Psoas muscle (tissue), 8 donors: Measurements from ENCODE around the gene KCNA10. TPM values are rescaled to one million over a fixed set of nuclear protein-coding genes. Genes with fewer than 3 reads are reported as not detected.

ENCODE experiments used
- ATAC-seq, 4 donors: fragments of 200-7000 bp; cut with Tn5 transposase; one replicate each; pipeline ENCODE4 v1.9.1; 2020; ENCODE audit warnings: moderate library complexity in 3 of 4, mild to moderate bottlenecking in 2 of 4
- DNase-seq, 2 donors: peaks; one replicate each; pipeline ENCODE4 v3.0.0-alpha.2; 2020
- H3K27ac ChIP-seq: fragments of 200-600 bp; one replicate; pipeline ENCODE4 v1.8.0; 2022
- H3K27me3 ChIP-seq, 3 donors: fragments of 200-600 bp in 1 of 3; one replicate each; pipeline versions ENCODE4 v1.6.1 to v1.8.0; 2013 to 2022; ENCODE audit warnings: low read length in 2 of 3, mild to moderate bottlenecking in 2 of 3, moderate library complexity in 1 of 3; ENCODE audit not compliant: insufficient read depth in 3 of 3
- H3K36me3 ChIP-seq, 2 donors: fragments of 200-600 bp in 1 of 2; one replicate each; pipeline versions ENCODE4 v1.6.1 to v1.8.0; 2013 to 2022; ENCODE audit warnings: low read depth in 1 of 2, mild to moderate bottlenecking in 1 of 2, moderate library complexity in 1 of 2; ENCODE audit not compliant: insufficient read depth in 1 of 2
- H3K4me1 ChIP-seq: fragments of 200-600 bp; one replicate; pipeline ENCODE4 v1.8.0; 2022
- H3K4me3 ChIP-seq: fragments of 200-600 bp; one replicate; pipeline ENCODE4 v1.8.0; 2022; ENCODE audit warnings: mild to moderate bottlenecking
- H3K9me3 ChIP-seq: fragments of 200-600 bp; one replicate; pipeline ENCODE4 v1.8.0; 2022
- WGBS, 3 donors: extraction: QIAGEN DNeasy Blood & Tissue Kit; methylation state at CpG; one replicate each; pipeline versions ENCODE4 v1.1.6 to v1.1.7; 2013; 5-methylcytosine and 5-hydroxymethylcytosine counted together
- intact Hi-C, 2 donors: fragments of 100-400 bp; cut with DNase I; formaldehyde crosslinking; loops; one replicate each; pipeline versions ENCODE4 v1.11.0 to v1.14.2; 2022
- polyA plus RNA-seq, 3 donors: library from polyadenylated mRNA; stranded (reverse); fragments of 200-250 nt; gene quantifications; one replicate each; pipeline ENCODE4 v1.2.3, GENCODE V29; 2013
- total RNA-seq, 4 donors: library from RNA; stranded (reverse); fragmentation: NEBNext Ultra II Directional in 2 of 4; extraction: Animal tissue kit (Norgen Biotek cat#: 25700) in 2 of 4; gene quantifications; one replicate each; pipeline versions ENCODE4 v1.2.1 to v1.2.4, GENCODE V29; 2021 to 2023
- TF ChIP-seq, protein P1 (sequence below): fragments of 200-600 bp; IDR thresholded peaks from one replicate; pipeline ENCODE4 v1.8.0; 2022; ENCODE audit warnings: antibody characterized with exemption
- donor health status: healthy with polysubstance abuse.
- donor health status: DM: no; HTN: no; CAD: no; lungs with moderate emphysema.
- donor health status: Bipolar disorder and iron deficiency.
- donor health status: healthy.
- donor health status: DM: yes; HTN: yes; CAD: no.
- donor health status: DM: no; HTN: no; CAD: no.
- donor health status: DM: no; HTN: no; CAD: no.
- donor health status: DM: yes; HTN: yes; CAD: no.

KCNA10 gene
- total and polyA plus RNA-seq, 7 donors, result not detected

DNA sequence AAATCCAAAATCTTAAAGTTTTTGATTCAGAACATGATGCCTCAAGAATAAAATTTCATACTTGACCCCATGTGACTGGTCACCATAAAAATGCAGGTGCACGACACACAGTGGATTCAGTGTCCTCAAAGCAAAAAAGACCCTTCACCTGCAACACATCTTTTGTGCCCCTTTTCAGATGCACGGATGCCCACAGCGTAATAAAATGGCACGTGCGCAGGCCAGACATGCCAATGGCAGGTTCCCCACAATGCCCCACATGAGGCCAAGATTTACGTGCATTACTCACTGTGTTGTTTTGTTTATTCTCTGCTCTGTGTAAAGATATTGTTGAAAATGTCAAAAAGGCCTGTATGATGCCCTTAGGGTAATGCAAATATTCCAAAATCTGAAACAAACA lies 9.3 kb downstream of the KCNA10 start:
- no peak for ATAC-seq
- 89 to 95% (median 94%) methylated on average over 6 of the region's 6 CpGs for WGBS, 3 donors
- Histone ChIP-seq H3K36me3 (no peaks in the 10 kb centered on the region), H3K4me3 (no peak overlapping the region), H3K9me3 (no peaks in the 10 kb centered on the region), H3K27me3 (no peaks in the 10 kb centered on the region), H3K27ac (no peak overlapping the region), H3K4me1 (no peaks in the 10 kb centered on the region)
- no peak for DNase-seq
- intact Hi-C loops, result no loop called here
- TF ChIP-seq, protein P1, sequence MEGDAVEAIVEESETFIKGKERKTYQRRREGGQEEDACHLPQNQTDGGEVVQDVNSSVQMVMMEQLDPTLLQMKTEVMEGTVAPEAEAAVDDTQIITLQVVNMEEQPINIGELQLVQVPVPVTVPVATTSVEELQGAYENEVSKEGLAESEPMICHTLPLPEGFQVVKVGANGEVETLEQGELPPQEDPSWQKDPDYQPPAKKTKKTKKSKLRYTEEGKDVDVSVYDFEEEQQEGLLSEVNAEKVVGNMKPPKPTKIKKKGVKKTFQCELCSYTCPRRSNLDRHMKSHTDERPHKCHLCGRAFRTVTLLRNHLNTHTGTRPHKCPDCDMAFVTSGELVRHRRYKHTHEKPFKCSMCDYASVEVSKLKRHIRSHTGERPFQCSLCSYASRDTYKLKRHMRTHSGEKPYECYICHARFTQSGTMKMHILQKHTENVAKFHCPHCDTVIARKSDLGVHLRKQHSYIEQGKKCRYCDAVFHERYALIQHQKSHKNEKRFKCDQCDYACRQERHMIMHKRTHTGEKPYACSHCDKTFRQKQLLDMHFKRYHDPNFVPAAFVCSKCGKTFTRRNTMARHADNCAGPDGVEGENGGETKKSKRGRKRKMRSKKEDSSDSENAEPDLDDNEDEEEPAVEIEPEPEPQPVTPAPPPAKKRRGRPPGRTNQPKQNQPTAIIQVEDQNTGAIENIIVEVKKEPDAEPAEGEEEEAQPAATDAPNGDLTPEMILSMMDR, result no peak

DNA sequence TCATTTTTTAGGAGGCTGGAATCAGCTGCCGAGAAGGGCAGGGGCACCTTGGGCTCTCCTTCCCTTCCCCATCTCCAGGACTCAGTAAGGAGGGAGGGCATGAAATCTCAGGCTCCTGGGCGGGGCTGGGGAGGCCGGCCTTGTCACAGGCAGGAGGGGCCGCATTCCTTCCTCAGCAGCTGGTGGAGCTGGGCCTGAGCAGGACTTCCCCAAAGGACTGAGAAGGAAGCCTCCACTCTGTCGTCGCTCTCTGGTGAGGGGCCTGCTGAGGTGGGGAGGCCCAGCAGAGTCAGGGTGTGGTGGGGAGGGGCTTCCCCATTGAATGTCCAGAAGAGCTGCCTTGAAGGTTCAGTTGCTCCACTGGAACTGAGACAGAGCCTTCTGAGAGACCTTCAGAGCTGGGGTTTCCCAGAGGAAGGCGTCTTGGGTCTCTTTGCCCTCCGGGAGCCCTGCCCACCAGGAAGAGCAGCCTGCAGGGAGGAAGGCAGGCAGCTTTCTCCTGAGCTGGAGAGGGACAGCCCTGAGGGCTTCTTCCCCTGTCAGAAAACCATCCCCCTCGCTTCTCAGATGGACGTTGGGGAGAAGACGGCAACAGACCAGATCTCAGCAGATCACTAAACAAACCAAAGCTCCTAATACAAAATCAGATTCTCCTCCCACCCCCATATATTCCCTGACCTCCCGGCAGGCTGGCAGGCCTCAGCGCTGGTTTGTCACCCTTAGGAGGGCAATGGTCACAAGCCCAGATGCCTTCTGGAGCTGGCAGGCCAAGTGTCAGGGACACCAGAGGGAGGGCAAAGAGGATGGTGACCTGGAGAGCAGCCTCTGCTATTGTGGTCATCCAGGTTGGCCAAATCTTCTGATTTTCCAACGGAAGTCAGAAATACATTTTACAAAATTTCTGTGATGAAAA lies 10.7 kb downstream of the KCNA10 start:
- Histone ChIP-seq H3K27ac (no peak overlapping the region), H3K27me3 (no peaks in the 10 kb centered on the region), H3K4me3 (no peak overlapping the region), H3K36me3 (no peaks in the 10 kb centered on the region), H3K9me3 (no peaks in the 10 kb centered on the region), H3K4me1 (no peaks in the 10 kb centered on the region)
- DNase-seq, result peak; percentile 43 to 68
- 48 to 57% (median 54%) methylated on average over 14 of the region's 14 CpGs for WGBS, 3 donors
- intact Hi-C loops, result no loop called here
- TF ChIP-seq, protein P1, result no peak
- peak in 2 of 4 donors; percentile 33 to 35 for ATAC-seq

DNA sequence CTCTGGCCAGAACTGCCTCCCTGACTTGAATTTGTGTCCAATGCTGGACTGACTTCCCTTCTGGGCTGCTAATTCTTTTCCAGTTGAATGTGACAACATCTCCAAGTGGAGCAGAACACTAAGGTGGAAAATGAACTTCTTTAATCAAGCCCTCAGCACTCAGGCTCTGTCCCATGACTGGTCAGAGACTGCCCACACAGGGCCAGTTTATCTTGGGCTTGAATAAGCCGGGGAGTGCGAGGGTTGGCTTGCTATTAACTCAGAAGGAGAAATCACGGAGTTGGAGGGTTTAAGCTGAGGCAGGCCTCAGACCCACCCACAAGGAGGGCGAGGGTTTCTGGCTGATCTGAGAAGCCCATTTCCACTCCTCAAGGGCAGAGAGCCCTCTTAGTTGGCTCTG lies 12.4 kb downstream of the KCNA10 start:
- Histone ChIP-seq H3K27me3 (no peaks in the 10 kb centered on the region), H3K9me3 (no peaks in the 10 kb centered on the region), H3K4me1 (no peaks in the 10 kb centered on the region), H3K27ac (no peak overlapping the region), H3K36me3 (no peaks in the 10 kb centered on the region), H3K4me3 (no peak overlapping the region)
- TF ChIP-seq, protein P1, result no peak
- intact Hi-C loops, result no loop called here
- no peak for DNase-seq
- ATAC-seq, result no peak
- 70 to 86% (median 84%) methylated on average over 4 of the region's 4 CpGs for WGBS, 3 donors

DNA sequence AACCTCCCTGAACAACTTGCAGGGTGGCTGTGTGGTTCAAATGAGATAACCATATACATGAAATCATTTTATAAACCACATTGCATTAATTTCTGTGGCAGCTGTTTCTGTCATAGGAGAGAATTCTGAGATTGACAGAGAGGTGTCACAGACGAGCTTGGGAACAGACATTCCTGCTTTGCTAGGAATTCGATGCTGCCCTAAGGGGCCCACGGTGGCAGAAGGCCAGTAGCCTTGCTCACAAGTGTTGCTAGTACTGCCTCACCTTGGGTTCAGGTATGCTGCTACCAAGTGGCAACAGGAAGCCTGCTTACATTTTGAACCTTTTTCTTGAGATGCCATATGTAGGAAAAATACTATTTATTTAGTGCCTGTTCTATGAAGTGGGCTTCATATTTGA lies 13.4 kb downstream of the KCNA10 start:
- Histone ChIP-seq H3K36me3 (no peaks in the 10 kb centered on the region), H3K27ac (no peak overlapping the region), H3K4me3 (no peak overlapping the region), H3K4me1 (no peaks in the 10 kb centered on the region), H3K27me3 (no peaks in the 10 kb centered on the region), H3K9me3 (no peaks in the 10 kb centered on the region)
- TF ChIP-seq, protein P1, result no peak
- intact Hi-C loops, result no loop called here
- DNase-seq, result no peak
- ATAC-seq, result no peak
- 33 to 45% (median 36%) methylated on average over 3 of the region's 3 CpGs for WGBS, 3 donors
